Hepatocyte (in vitro differentiated cells): ENCODE measurements around the gene ZYG11A. TPM values are rescaled to one million over a fixed set of nuclear protein-coding genes. Genes with fewer than 3 reads are reported as not detected.
"Not testable (repeated sequence)": the region's sequence is repeated elsewhere in the genome, so short reads cannot be mapped to it uniquely, and the experiment has no call there.

Experiments used
- DNase-seq: peaks from one replicate; pipeline ENCODE4 v3.0.0-alpha.2; 2016; ENCODE audit warnings: low spot score
- H2AFZ ChIP-seq: fragments of 200-600 bp; sonication (generic); 2 replicates; pipeline ENCODE4 v1.6.0; 2016; ENCODE audit warnings: antibody characterized with exemption, mild to moderate bottlenecking
- H3K27ac ChIP-seq: fragments of 200-600 bp; sonication (generic); 2 replicates; pipeline ENCODE4 v1.5.1; 2016; ENCODE audit warnings: mild to moderate bottlenecking
- H3K27me3 ChIP-seq: fragments of 200-600 bp; sonication (generic); 2 replicates; pipeline ENCODE4 v1.6.1; 2016
- H3K36me3 ChIP-seq: fragments of 200-600 bp; sonication (generic); replicated peaks from 2 replicates; pipeline ENCODE4 v1.5.1; 2016; ENCODE audit warnings: low read depth; ENCODE audit not compliant: insufficient read depth
- H3K4me1 ChIP-seq: fragments of 200-600 bp; sonication (generic); 2 replicates; pipeline ENCODE4 v1.5.1; 2016; ENCODE audit warnings: mild to moderate bottlenecking, moderate library complexity; ENCODE audit not compliant: insufficient read depth
- H3K4me2 ChIP-seq: fragments of 200-600 bp; sonication (generic); 2 replicates; pipeline ENCODE4 v1.6.0; 2016
- H3K4me3 ChIP-seq: fragments of 200-600 bp; sonication (generic); 2 replicates; pipeline ENCODE4 v1.5.1; 2016; ENCODE audit warnings: mild to moderate bottlenecking
- H3K79me2 ChIP-seq: fragments of 200-600 bp; sonication (generic); 2 replicates; pipeline ENCODE4 v1.6.0; 2017; ENCODE audit warnings: mild to moderate bottlenecking
- H3K9me2 ChIP-seq: fragments of 200-600 bp; sonication (generic); replicated peaks from 2 replicates; pipeline ENCODE4 v1.6.0; 2017; ENCODE audit warnings: mild to moderate bottlenecking; ENCODE audit not compliant: insufficient read depth
- H3K9me3 ChIP-seq: fragments of 200-600 bp; sonication (generic); 2 replicates; pipeline ENCODE4 v1.5.1; 2016; ENCODE audit warnings: low read depth, mild to moderate bottlenecking
- H4K20me1 ChIP-seq: fragments of 200-600 bp; sonication (generic); 2 replicates; pipeline ENCODE4 v1.6.0; 2016; ENCODE audit warnings: mild to moderate bottlenecking; ENCODE audit not compliant: insufficient read depth, poor library complexity, severe bottlenecking
- CTCF ChIP-seq: fragments of 200-600 bp; sonication (generic); IDR thresholded peaks from 2 replicates; pipeline ENCODE4 v1.5.1; 2016; ENCODE audit warnings: antibody characterized with exemption, mild to moderate bottlenecking; ENCODE audit not compliant: poor library complexity
- EZH2 ChIP-seq: fragments of 200-600 bp; sonication (generic); IDR thresholded peaks from 2 replicates; pipeline ENCODE4 v1.6.1; 2016; ENCODE audit warnings: antibody characterized with exemption, mild to moderate bottlenecking, borderline replicate concordance
- EZH2phosphoT487 ChIP-seq: fragments of 200-600 bp; sonication (generic); IDR thresholded peaks from one replicate; pipeline ENCODE4 v1.6.1; 2018; ENCODE audit warnings: antibody characterized with exemption, mild to moderate bottlenecking, low read depth, moderate library complexity; ENCODE audit not compliant: unreplicated experiment, severe bottlenecking
- WGBS: methylation state at CpG from one replicate; pipeline ENCODE4 v1.1.6; 2016; ENCODE audit warnings: low lambda C conversion rate; ENCODE audit errors: missing lambda C conversion rate; 5-methylcytosine and 5-hydroxymethylcytosine counted together
- polyA plus RNA-seq: library from polyadenylated mRNA; unstranded; fragments of >200 nt; fragmentation: Nextera tagmentation; extraction: Ambion mirVana; gene quantifications from 2 replicates; pipeline ENCODE4 v1.2.1, GENCODE V29; 2016
- total RNA-seq: library from RNA; depleted of rRNA; stranded (reverse); fragments of >200 nt; gene quantifications from 2 replicates; pipeline ENCODE4 v1.2.3, GENCODE V29; 2014

The ZYG11A gene
- total and polyA plus RNA-seq, 2 experiments from 2014 or later = 0.40 to 1.8 TPM

GRCh38 chr1:52801011-52801410, 41.5 kb upstream of the ZYG11A start:
- Histone ChIP-seq H4K20me1 (no peaks in the 10 kb centered on the region), H3K36me3 (no peaks in the 10 kb centered on the region), H3K9me3 (no peaks in the 10 kb centered on the region), H3K4me1 (no peaks in the 10 kb centered on the region), H3K27ac (no peak overlapping the region), H2AFZ (no peak overlapping the region), H3K4me2 (no peak overlapping the region), H3K9me2 (no peaks in the 10 kb centered on the region), H3K79me2 (no peaks in the 10 kb centered on the region), H3K27me3 (no peaks in the 10 kb centered on the region), H3K4me3 (no peak overlapping the region)
- TF ChIP-seq EZH2 (no peak), EZH2phosphoT487 (no peak), CTCF (no peak)
- no peak for DNase-seq

- not testable (repeated sequence) for H3K4me3 ChIP-seq, H3K9me2 ChIP-seq, H2AFZ ChIP-seq, H3K79me2 ChIP-seq, H3K27ac ChIP-seq, DNase-seq, H3K9me3 ChIP-seq, H3K27me3 ChIP-seq, H3K4me1 ChIP-seq, H3K4me2 ChIP-seq, H4K20me1 ChIP-seq, H3K36me3 ChIP-seq
- 82% methylated on average over 3 of the region's 3 CpGs for WGBS
Measured at GRCh38 chr1:52804083-52804482, 38.5 kb upstream of the ZYG11A start.

GRCh38 chr1:52814465-52814864, 28.1 kb upstream of the ZYG11A start:
- no peak for TF ChIP-seq EZH2
- TF ChIP-seq EZH2phosphoT487 = no peak
- no peak for TF ChIP-seq CTCF
- H3K79me2 ChIP-seq = no peaks in the 10 kb centered on the region
- H3K4me2 ChIP-seq = no peak overlapping the region
- peak; percentile 6 for DNase-seq
- no peaks in the 10 kb centered on the region for H3K4me1 ChIP-seq
- H3K4me3 ChIP-seq = no peak overlapping the region
- no peaks in the 10 kb centered on the region for H4K20me1 ChIP-seq
- H3K9me3 ChIP-seq = no peaks in the 10 kb centered on the region
- no peak overlapping the region for H3K27ac ChIP-seq
- no peaks in the 10 kb centered on the region for H3K36me3 ChIP-seq
- no peaks in the 10 kb centered on the region for H3K27me3 ChIP-seq
- no peaks in the 10 kb centered on the region for H3K9me2 ChIP-seq
- 71% methylated on average over 2 of the region's 2 CpGs for WGBS
- no peak overlapping the region for H2AFZ ChIP-seq

GRCh38 chr1:52820830-52821229, 21.7 kb upstream of the ZYG11A start:
- H3K27me3 ChIP-seq, H3K9me3 ChIP-seq, H3K4me3 ChIP-seq, H2AFZ ChIP-seq, H3K9me2 ChIP-seq, H3K4me1 ChIP-seq, H3K36me3 ChIP-seq, H3K79me2 ChIP-seq, H3K4me2 ChIP-seq, H3K27ac ChIP-seq, DNase-seq, H4K20me1 ChIP-seq: not testable (repeated sequence)
- WGBS = 96% methylated on average over 5 of the region's 5 CpGs

GRCh38 chr1:52825868-52826267, 16.7 kb upstream of the ZYG11A start:
- no peaks in the 10 kb centered on the region for H3K36me3 ChIP-seq
- no peak for DNase-seq
- H3K27me3 ChIP-seq = no peaks in the 10 kb centered on the region
- H2AFZ ChIP-seq = no peak overlapping the region
- H3K27ac ChIP-seq = no peak overlapping the region
- H3K4me2 ChIP-seq = no peak overlapping the region
- H3K9me3 ChIP-seq = no peaks in the 10 kb centered on the region
- TF ChIP-seq EZH2 (no peak), EZH2phosphoT487 (no peak), CTCF (no peak)
- whole genome bisulfite sequencing = 41% methylated on average over 1 of the region's 1 CpG
- no peaks in the 10 kb centered on the region for H3K4me1 ChIP-seq
- no peaks in the 10 kb centered on the region for H3K9me2 ChIP-seq
- H4K20me1 ChIP-seq = no peaks in the 10 kb centered on the region
- no peaks in the 10 kb centered on the region for H3K79me2 ChIP-seq
- H3K4me3 ChIP-seq = no peak overlapping the region
